Measurements from ENCODE around the gene NOTCH2. TPM values are rescaled to one million over a fixed set of nuclear protein-coding genes. Genes with fewer than 3 reads are reported as not detected.

NOTCH2 gene
- total RNA-seq, 1 experiment from 2014 or later: 106 TPM

DNA sequence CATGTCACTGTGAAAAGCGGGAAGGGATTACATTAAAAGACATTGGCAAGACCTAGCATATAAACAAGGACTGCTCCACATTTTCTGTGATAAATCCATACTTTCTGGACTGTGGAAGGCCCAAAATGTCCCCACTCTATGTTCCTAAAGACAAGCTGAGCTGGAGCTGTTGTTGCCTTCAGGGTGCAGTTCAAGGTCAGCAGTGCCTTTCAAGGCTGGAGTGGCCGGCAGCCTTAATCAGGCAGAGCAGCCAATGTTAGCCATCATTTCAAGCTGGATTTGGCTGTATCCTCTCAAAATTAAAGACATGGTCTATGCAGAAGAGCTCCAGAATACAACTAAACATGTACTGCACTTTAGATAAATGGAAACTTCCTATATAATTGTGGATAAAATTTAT is 102.8 kb downstream of the NOTCH2 start:
- intact Hi-C loops (cut with micrococcal nuclease; ENCODE audit: unreplicated experiment): no loop called here
- H3K36me3 ChIP-seq (ENCODE audit: low read depth): peaks cover 55% of the 10 kb centered on the region
- no peak overlapping the region for H3K4me2 ChIP-seq
- BruUV-seq (replicated peaks): no TSS peak
- peaks cover 14% of the 10 kb centered on the region for H3K4me1 ChIP-seq (replicated peaks; ENCODE audit: insufficient read depth)
- TF ChIP-seq CTCF (conservative IDR thresholded peaks at IDR 0.05) (no peak), EZH2 (IDR thresholded peaks at IDR 0.05; ENCODE audit: low read depth) (no peak)
- no peak for DNase-seq
- no peak overlapping the region for H2AFZ ChIP-seq
- H3K4me3 ChIP-seq: no peak overlapping the region
- H3K9me2 ChIP-seq (ENCODE audit: insufficient read depth): no peaks in the 10 kb centered on the region
- H3K27ac ChIP-seq: no peak overlapping the region
- peaks cover 13% of the 10 kb centered on the region; the same call in 1 of the 2 replicates for H3F3A ChIP-seq (ENCODE audit: insufficient read depth, low read depth)
- CTCF ChIA-PET: no interaction called here
- no peaks in the 10 kb centered on the region for H3K9me3 ChIP-seq (ENCODE audit: insufficient read depth, low read depth)
- no peaks in the 10 kb centered on the region for H3K79me2 ChIP-seq (ENCODE audit: low read depth)
- no peaks in the 10 kb centered on the region for H3K27me3 ChIP-seq (ENCODE audit: insufficient read depth, low read depth)
- H4K20me1 ChIP-seq (ENCODE audit: insufficient read depth): peaks cover 3% of the 10 kb centered on the region; the same call in 1 of the 2 replicates
- POLR2A ChIA-PET (ENCODE audit: unreplicated experiment): no interaction called here

DNA sequence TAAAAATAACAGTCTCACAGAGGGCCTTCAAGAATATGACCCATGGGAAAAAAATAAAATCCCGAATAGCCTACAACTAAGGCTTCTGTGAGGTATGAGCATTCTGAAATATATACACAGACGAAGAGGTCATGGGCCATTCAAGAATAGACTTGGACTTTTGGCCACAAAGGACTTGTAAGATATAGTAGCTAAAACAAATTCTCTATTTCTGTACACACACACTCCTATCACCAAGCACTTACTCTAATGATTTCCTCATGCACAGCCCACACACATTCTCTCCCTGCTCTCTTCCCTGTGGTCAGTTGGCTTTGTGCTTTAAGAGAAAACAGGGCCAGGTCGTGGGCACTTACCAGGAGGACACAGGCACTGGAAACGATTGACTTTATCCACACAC is 103.4 kb downstream of the NOTCH2 start:
- intact Hi-C loops (cut with micrococcal nuclease; ENCODE audit: unreplicated experiment): no loop called here
- H4K20me1 ChIP-seq (ENCODE audit: insufficient read depth): peaks cover 3% of the 10 kb centered on the region; the same call in 1 of the 2 replicates

GRCh38 chr1:119964673-119965363 is 104.6 kb downstream of the NOTCH2 start:
- peaks cover 3% of the 10 kb centered on the region; the same call in 1 of the 2 replicates for H4K20me1 ChIP-seq (ENCODE audit: insufficient read depth)
- no peak for TF ChIP-seq EZH2 (IDR thresholded peaks at IDR 0.05; ENCODE audit: low read depth)
- no peak for TF ChIP-seq CTCF (conservative IDR thresholded peaks at IDR 0.05)
- H3F3A ChIP-seq (ENCODE audit: insufficient read depth, low read depth): peaks cover 12% of the 10 kb centered on the region; the same call in 1 of the 2 replicates
- H3K4me3 ChIP-seq: no peak overlapping the region
- H3K4me1 ChIP-seq (replicated peaks; ENCODE audit: insufficient read depth): peaks cover 14% of the 10 kb centered on the region
- no peak for DNase-seq
- H3K9me2 ChIP-seq (ENCODE audit: insufficient read depth): no peaks in the 10 kb centered on the region
- intact Hi-C loops (cut with micrococcal nuclease; ENCODE audit: unreplicated experiment): no loop called here
- no peaks in the 10 kb centered on the region for H3K27me3 ChIP-seq (ENCODE audit: insufficient read depth, low read depth)
- H3K4me2 ChIP-seq: no peak overlapping the region
- H3K79me2 ChIP-seq (ENCODE audit: low read depth): no peaks in the 10 kb centered on the region
- ChIA-PET CTCF (no interaction called here), POLR2A (ENCODE audit: unreplicated experiment) (no interaction called here)
- H3K27ac ChIP-seq: no peak overlapping the region
- BruUV-seq (replicated peaks): no TSS peak
- H3K9me3 ChIP-seq (ENCODE audit: insufficient read depth, low read depth): no peaks in the 10 kb centered on the region
- H2AFZ ChIP-seq: no peak overlapping the region
- peaks cover 59% of the 10 kb centered on the region for H3K36me3 ChIP-seq (ENCODE audit: low read depth)

More for the DNA sequence above, 103.4 kb downstream of the NOTCH2 start:
- H3K36me3 ChIP-seq (ENCODE audit: low read depth): peaks cover 56% of the 10 kb centered on the region
- no peak overlapping the region for H3K27ac ChIP-seq
- peaks cover 14% of the 10 kb centered on the region for H3K4me1 ChIP-seq (replicated peaks; ENCODE audit: insufficient read depth)
- POLR2A ChIA-PET (ENCODE audit: unreplicated experiment): no interaction called here
- no peak for TF ChIP-seq CTCF (conservative IDR thresholded peaks at IDR 0.05)
- TF ChIP-seq EZH2 (IDR thresholded peaks at IDR 0.05; ENCODE audit: low read depth): no peak
- H3K79me2 ChIP-seq (ENCODE audit: low read depth): no peaks in the 10 kb centered on the region
- H2AFZ ChIP-seq: no peak overlapping the region
- H3K4me2 ChIP-seq: no peak overlapping the region
- peaks cover 13% of the 10 kb centered on the region; the same call in 1 of the 2 replicates for H3F3A ChIP-seq (ENCODE audit: insufficient read depth, low read depth)
- no peaks in the 10 kb centered on the region for H3K9me2 ChIP-seq (ENCODE audit: insufficient read depth)
- H3K27me3 ChIP-seq (ENCODE audit: insufficient read depth, low read depth): no peaks in the 10 kb centered on the region
- no peaks in the 10 kb centered on the region for H3K9me3 ChIP-seq (ENCODE audit: insufficient read depth, low read depth)
- no peak overlapping the region for H3K4me3 ChIP-seq
- DNase-seq: no peak
- CTCF ChIA-PET: no interaction called here
- no TSS peak for BruUV-seq (replicated peaks)

Data from PC-9 (cell line).